Karpas-422 (cell line): ENCODE data around the gene IQGAP2. TPM values are rescaled to one million over a fixed set of nuclear protein-coding genes. Genes with fewer than 3 reads are reported as not detected.
A peak's percentile ranks its signal among the peaks of the same experiment; 100 is the strongest.

Experiments
- DNase-seq: peaks from one replicate; pipeline ENCODE4 v3.0.0-alpha.2; 2015
- H2AFZ ChIP-seq: fragments of 200-600 bp; sonication (generic); 2 replicates; pipeline ENCODE4 v1.6.1; 2014; ENCODE audit warnings: antibody characterized with exemption, low read length, mixed read lengths
- H3K27ac ChIP-seq: fragments of 200-600 bp; sonication (generic); 2 replicates; pipeline ENCODE4 v1.5.1; 2014; ENCODE audit warnings: mild to moderate bottlenecking, low read length, moderate library complexity
- H3K27me3 ChIP-seq: fragments of 200-600 bp; sonication (generic); 2 replicates; pipeline ENCODE4 v1.6.1; 2014; ENCODE audit warnings: low read length, mixed read lengths
- H3K36me3 ChIP-seq: fragments of 200-600 bp; sonication (generic); 2 replicates; pipeline ENCODE4 v1.6.1; 2014; ENCODE audit warnings: low read length, mixed read lengths; ENCODE audit not compliant: insufficient read depth
- H3K4me1 ChIP-seq: fragments of 200-600 bp; sonication (generic); 2 replicates; pipeline ENCODE4 v1.6.1; 2014; ENCODE audit warnings: mild to moderate bottlenecking, low read length, mixed read lengths
- H3K4me2 ChIP-seq: fragments of 200-600 bp; sonication (generic); 2 replicates; pipeline ENCODE4 v1.6.1; 2014; ENCODE audit warnings: low read length, low read depth, mild to moderate bottlenecking; ENCODE audit not compliant: poor library complexity, severe bottlenecking
- H3K4me3 ChIP-seq: fragments of 200-600 bp; sonication (generic); 2 replicates; pipeline ENCODE4 v1.5.1; 2014; ENCODE audit warnings: mild to moderate bottlenecking, antibody characterized with exemption, low read length, mixed read lengths
- H3K79me2 ChIP-seq: fragments of 200-600 bp; sonication (generic); 2 replicates; pipeline ENCODE4 v1.6.1; 2014; ENCODE audit warnings: mild to moderate bottlenecking, low read length, mixed read lengths
- H3K9ac ChIP-seq: fragments of 200-600 bp; sonication (generic); 2 replicates; pipeline ENCODE4 v1.6.0; 2014; ENCODE audit warnings: low read length
- H3K9me2 ChIP-seq: fragments of 200-600 bp; sonication (generic), shearing (Covaris generic); replicated peaks from 2 replicates; pipeline ENCODE4 v1.6.0; 2014; ENCODE audit warnings: mild to moderate bottlenecking, low read length, moderate library complexity; ENCODE audit not compliant: insufficient read depth
- H3K9me3 ChIP-seq: fragments of 300-700, 200-600 bp; sonication (generic); 2 replicates; pipeline ENCODE4 v1.6.1; 2014; ENCODE audit warnings: low read length, mixed read lengths
- H4K20me1 ChIP-seq: fragments of 200-600 bp; sonication (generic); 2 replicates; pipeline ENCODE4 v1.6.1; 2014; ENCODE audit warnings: mild to moderate bottlenecking, antibody characterized with exemption, low read length, low read depth; ENCODE audit not compliant: insufficient read depth
- total RNA-seq: library from RNA; depleted of rRNA; stranded (reverse); fragments of >200 nt; shearing (Covaris generic); gene quantifications from 2 replicates; pipeline ENCODE4 v1.2.3, GENCODE V29; 2014; ENCODE audit warnings: low replicate concordance

Gene IQGAP2
- total RNA-seq, 1 experiment from 2014 or later = not detected

DNA sequence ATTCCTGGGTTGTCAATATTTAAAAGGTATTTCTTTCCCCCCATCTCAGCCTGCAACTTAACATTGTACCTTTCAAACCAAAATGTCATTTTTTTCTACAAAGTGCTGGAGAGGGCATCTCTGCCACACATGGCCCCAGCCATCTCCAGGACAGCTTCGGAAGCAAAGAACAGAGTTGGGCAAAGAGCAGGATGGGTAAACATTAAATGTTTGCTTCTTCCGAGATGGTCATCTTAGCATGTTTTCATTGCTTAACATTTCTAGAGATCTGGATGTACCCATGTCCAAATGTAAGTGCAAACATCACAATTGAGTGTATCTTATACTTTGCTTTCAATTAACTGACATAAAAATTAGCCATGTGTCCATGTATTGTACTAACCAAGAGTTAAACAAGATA is 234.4 kb downstream of the IQGAP2 start:
- H3K9me2 ChIP-seq = no peaks in the 10 kb centered on the region
- H3K4me2 ChIP-seq = no peak overlapping the region
- H3K36me3 ChIP-seq = no peaks in the 10 kb centered on the region
- no peak overlapping the region for H2AFZ ChIP-seq
- no peak for DNase-seq
- H3K9me3 ChIP-seq = no peaks in the 10 kb centered on the region
- H3K27me3 ChIP-seq = no peaks in the 10 kb centered on the region
- H4K20me1 ChIP-seq = no peaks in the 10 kb centered on the region
- H3K79me2 ChIP-seq = no peaks in the 10 kb centered on the region
- H3K27ac ChIP-seq = no peak overlapping the region
- H3K4me1 ChIP-seq = no peaks in the 10 kb centered on the region
- no peak overlapping the region for H3K4me3 ChIP-seq
- no peak overlapping the region for H3K9ac ChIP-seq

DNA sequence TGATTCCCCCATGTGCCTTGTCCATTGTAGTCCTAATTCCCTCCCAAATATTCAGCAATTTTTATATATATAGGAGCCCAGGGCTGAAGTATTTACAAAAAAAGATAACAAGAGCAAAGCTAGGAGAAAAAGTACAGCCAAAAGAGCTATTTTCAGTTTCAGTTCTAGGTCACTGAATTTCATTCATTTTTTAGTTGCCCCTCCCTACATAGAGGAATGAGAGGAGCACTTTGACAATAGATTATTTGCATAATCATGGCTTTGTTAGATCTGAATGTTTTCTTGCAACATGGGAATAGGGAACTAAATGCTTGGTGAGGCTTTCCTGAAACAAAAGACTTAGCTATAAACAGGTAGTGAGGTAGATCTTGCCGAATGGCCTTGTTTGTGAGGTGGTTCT is 235.4 kb downstream of the IQGAP2 start:
- Histone ChIP-seq H3K9ac (no peak overlapping the region), H3K27me3 (no peaks in the 10 kb centered on the region), H3K4me3 (no peak overlapping the region), H3K36me3 (no peaks in the 10 kb centered on the region), H3K27ac (no peak overlapping the region), H4K20me1 (no peaks in the 10 kb centered on the region), H2AFZ (no peak overlapping the region), H3K4me2 (no peak overlapping the region), H3K79me2 (no peaks in the 10 kb centered on the region), H3K9me3 (no peaks in the 10 kb centered on the region), H3K9me2 (no peaks in the 10 kb centered on the region), H3K4me1 (no peaks in the 10 kb centered on the region)
- DNase-seq = no peak

DNA sequence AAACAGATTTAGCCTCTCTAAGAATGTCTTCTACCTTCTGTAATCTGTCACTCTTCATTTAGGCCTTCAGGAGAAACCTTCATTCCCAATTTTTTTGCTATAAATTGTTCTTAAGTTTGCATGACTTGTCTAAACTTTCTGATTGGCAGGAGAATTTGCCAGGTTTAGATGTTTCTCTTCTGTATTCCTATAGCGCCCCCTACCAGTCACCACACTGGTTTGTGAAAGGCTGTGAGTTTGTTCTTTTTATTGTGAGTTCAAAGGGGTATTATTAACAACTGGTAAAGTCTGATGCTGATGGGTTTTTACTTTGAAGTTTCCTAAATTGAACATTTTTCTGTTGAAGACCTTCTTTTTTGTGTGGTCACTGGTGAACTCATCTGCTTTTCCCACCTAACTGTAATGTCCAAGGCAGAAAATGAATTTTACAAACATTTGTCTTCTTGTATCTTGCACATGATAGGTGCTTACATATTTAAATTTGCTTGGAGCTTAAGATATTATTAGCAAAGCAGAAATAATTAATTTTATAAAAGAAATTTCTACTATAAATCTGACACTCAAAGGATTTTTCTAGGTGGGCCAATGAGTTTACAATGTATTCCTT is 238.5 kb downstream of the IQGAP2 start:
- no peak overlapping the region for H3K27ac ChIP-seq
- H3K4me2 ChIP-seq = no peak overlapping the region
- no peak overlapping the region for H3K9ac ChIP-seq
- no peak overlapping the region for H2AFZ ChIP-seq
- no peaks in the 10 kb centered on the region for H3K4me1 ChIP-seq
- DNase-seq = peak; percentile 89
- H4K20me1 ChIP-seq = no peaks in the 10 kb centered on the region
- no peaks in the 10 kb centered on the region for H3K9me2 ChIP-seq
- no peaks in the 10 kb centered on the region for H3K79me2 ChIP-seq
- H3K4me3 ChIP-seq = no peak overlapping the region
- H3K36me3 ChIP-seq = no peaks in the 10 kb centered on the region
- H3K27me3 ChIP-seq = no peaks in the 10 kb centered on the region
- H3K9me3 ChIP-seq = no peaks in the 10 kb centered on the region

DNA sequence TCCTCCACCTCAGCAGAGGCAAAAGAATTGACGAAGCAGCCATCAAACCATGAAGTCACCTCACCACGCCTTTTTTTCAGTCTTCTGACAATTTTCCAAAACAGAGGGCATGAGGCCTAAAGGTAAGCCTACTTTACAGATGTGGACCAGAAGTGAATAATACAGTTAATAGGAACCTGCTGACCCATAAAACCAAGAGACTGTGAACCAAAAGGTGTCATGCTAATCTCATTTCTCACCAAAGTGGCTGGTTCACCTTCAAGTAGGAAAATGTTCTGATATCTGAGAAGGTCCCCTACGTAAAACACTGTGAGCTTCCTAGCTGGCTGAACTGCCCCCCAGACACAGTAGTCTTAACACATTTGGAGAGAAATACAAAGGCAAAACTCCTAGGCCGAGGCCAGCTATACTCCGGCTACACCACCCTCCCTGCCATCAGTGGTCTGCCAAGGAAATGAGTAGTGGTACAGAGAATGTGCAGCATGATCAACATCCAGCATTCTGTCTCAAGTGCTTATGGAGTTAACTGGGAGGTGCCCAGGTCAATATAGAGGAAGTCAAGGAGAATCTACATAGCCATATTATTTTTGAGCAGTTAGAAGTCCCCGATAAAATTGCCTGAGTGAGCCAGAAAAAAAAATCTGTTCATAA is 239.4 kb downstream of the IQGAP2 start:
- H4K20me1 ChIP-seq = no peaks in the 10 kb centered on the region

DNA sequence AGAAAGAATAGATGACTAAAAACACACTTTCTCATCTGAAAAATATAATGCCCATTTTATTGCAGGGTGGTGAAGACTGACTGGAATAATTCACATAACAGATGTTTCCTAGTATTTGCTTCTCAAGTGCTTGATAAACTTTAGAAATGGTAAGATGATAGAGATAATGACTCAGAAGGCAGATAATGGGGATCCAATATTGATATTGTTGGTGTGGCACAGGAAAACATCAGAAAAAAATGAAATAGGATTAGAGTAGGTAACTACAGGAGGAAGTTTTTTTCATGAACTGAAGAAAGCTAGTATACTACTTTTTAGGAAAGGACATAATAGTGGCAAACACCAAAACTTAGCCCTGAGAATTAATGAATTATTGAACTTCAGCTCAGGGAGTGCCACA is 240.3 kb downstream of the IQGAP2 start:
- no peaks in the 10 kb centered on the region for H3K9me2 ChIP-seq
- no peaks in the 10 kb centered on the region for H3K27me3 ChIP-seq
- no peaks in the 10 kb centered on the region for H3K79me2 ChIP-seq
- H3K36me3 ChIP-seq = no peaks in the 10 kb centered on the region
- no peak overlapping the region for H3K9ac ChIP-seq
- DNase-seq = no peak
- H2AFZ ChIP-seq = no peak overlapping the region
- no peaks in the 10 kb centered on the region for H4K20me1 ChIP-seq
- no peaks in the 10 kb centered on the region for H3K9me3 ChIP-seq
- no peaks in the 10 kb centered on the region for H3K4me1 ChIP-seq
- no peak overlapping the region for H3K27ac ChIP-seq
- H3K4me3 ChIP-seq = no peak overlapping the region
- H3K4me2 ChIP-seq = no peak overlapping the region

More for the DNA sequence above, 239.4 kb downstream of the IQGAP2 start:
- no peak overlapping the region for H3K4me2 ChIP-seq
- no peaks in the 10 kb centered on the region for H3K9me2 ChIP-seq
- H3K27me3 ChIP-seq = no peaks in the 10 kb centered on the region
- H3K36me3 ChIP-seq = no peaks in the 10 kb centered on the region
- H3K4me3 ChIP-seq = no peak overlapping the region
- no peaks in the 10 kb centered on the region for H3K79me2 ChIP-seq
- no peak overlapping the region for H3K9ac ChIP-seq
- H2AFZ ChIP-seq = no peak overlapping the region
- H3K27ac ChIP-seq = no peak overlapping the region
- DNase-seq = no peak
- H3K9me3 ChIP-seq = no peaks in the 10 kb centered on the region
- no peaks in the 10 kb centered on the region for H3K4me1 ChIP-seq

DNA sequence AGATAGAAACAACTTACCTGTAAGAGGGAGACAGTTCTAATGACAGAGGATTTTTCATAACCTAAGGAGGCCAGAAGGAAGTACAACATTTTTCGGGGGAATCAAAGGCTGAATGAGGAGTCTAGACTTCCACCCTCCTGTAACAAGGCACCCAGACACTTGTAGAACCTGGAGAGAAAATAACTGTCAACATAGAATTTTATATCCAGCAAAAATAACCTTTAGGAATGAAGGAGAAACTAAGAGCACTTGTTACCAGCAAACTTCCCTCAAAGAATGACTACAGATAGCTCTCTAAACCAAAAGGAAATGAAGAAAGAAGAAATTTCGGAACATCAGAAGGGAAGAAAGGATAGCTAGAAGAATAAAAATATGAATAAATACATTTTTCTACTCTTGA is 246.1 kb downstream of the IQGAP2 start:
- Histone ChIP-seq H2AFZ (no peak overlapping the region), H3K4me3 (no peak overlapping the region)

DNA sequence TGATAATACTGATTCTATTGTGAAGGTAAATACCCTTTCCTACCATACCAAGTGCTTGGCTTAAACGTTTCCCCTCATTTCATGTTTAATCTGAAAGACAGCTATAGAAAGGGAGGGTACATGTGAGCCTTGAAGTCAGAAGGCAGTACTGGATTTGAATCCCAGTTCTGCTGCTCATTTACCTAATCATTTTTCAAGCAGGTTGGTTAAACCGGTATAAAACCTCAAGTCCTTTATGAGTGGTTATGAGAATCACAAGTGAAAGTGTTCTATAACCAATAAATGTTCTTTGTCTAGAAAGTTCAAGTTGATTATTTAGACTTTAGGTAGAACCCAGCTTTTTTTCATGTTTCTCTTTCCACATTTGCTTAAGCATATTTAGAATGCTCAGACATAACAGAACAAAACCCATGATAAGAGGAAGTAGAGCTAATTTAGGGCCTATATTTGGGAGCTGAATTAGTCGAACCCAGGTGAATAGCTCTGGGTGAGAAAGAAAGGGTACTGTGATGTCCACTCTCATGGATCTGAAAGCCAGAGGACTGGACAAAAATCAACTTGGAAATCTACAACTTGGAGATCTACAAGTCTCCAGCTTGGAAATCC is 249.8 kb downstream of the IQGAP2 start:
- Histone ChIP-seq H3K4me1 (no peaks in the 10 kb centered on the region; the same call in 1 of the 2 replicates), H3K4me2 (no peak overlapping the region), H3K4me3 (no peak overlapping the region), H3K36me3 (no peaks in the 10 kb centered on the region), H3K27me3 (no peaks in the 10 kb centered on the region), H3K27ac (no peak overlapping the region), H3K9me2 (no peaks in the 10 kb centered on the region), H3K9me3 (no peaks in the 10 kb centered on the region), H2AFZ (no peak overlapping the region), H4K20me1 (no peaks in the 10 kb centered on the region), H3K79me2 (no peaks in the 10 kb centered on the region), H3K9ac (no peak overlapping the region)
- no peak for DNase-seq

More for the DNA sequence above, 246.1 kb downstream of the IQGAP2 start:
- no peak overlapping the region for H3K9ac ChIP-seq
- no peaks in the 10 kb centered on the region for H3K79me2 ChIP-seq
- no peaks in the 10 kb centered on the region for H3K9me2 ChIP-seq
- H3K9me3 ChIP-seq = no peaks in the 10 kb centered on the region
- H3K27ac ChIP-seq = no peak overlapping the region
- DNase-seq = no peak
- no peaks in the 10 kb centered on the region; the same call in 1 of the 2 replicates for H3K4me1 ChIP-seq
- H4K20me1 ChIP-seq = no peaks in the 10 kb centered on the region
- no peaks in the 10 kb centered on the region for H3K36me3 ChIP-seq
- H3K4me2 ChIP-seq = no peak overlapping the region
- no peaks in the 10 kb centered on the region for H3K27me3 ChIP-seq

DNA sequence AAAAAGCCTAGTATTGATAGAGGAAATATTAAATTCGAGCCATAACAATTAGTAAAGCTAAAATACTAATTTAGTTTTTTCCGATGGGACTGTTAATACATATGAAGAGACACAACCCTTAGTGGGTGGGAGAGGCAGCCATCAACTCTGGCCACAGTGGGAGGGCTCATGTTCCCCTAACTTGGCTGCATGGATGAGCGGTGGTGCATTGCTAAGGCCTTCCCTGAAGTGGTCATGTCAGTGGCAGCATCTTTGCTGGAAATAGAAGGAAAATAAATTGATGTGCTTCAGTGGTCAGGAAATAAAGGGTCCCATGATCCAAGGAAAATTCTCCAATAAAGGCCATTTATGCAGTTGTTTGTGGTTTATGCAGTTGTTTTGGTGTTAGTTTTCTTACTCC is 254.0 kb downstream of the IQGAP2 start:
- Histone ChIP-seq H2AFZ (no peak overlapping the region), H3K9ac (no peak overlapping the region), H3K36me3 (no peaks in the 10 kb centered on the region)

More for the DNA sequence above, 254.0 kb downstream of the IQGAP2 start:
- H3K9me3 ChIP-seq = no peaks in the 10 kb centered on the region
- H3K79me2 ChIP-seq = no peaks in the 10 kb centered on the region
- no peaks in the 10 kb centered on the region for H3K27me3 ChIP-seq
- no peak overlapping the region for H3K4me2 ChIP-seq
- no peaks in the 10 kb centered on the region for H3K9me2 ChIP-seq
- no peaks in the 10 kb centered on the region; the same call in 1 of the 2 replicates for H3K4me1 ChIP-seq
- no peak overlapping the region for H3K4me3 ChIP-seq
- no peaks in the 10 kb centered on the region for H4K20me1 ChIP-seq
- no peak overlapping the region for H3K27ac ChIP-seq
- DNase-seq = no peak
